Loucy (cell line): Measurements from ENCODE around the gene FAM81A.

Experiments used
- H2AFZ ChIP-seq: fragments of 200-600 bp; sonication (generic); 2 replicates; pipeline ENCODE4 v1.6.0; 2016; ENCODE audit warnings: antibody characterized with exemption, mild to moderate bottlenecking, low read length, moderate library complexity
- H3F3A ChIP-seq: fragments of 200-600 bp; 2 replicates; pipeline ENCODE4 v1.6.0; 2016; ENCODE audit warnings: antibody characterized with exemption, low read depth, mild to moderate bottlenecking
- H3K27me3 ChIP-seq: fragments of 200-600 bp; sonication (generic); 2 replicates; pipeline ENCODE4 v1.6.1; 2014; ENCODE audit warnings: low read length, mild to moderate bottlenecking; ENCODE audit not compliant: insufficient read depth, poor library complexity, severe bottlenecking
- H3K36me3 ChIP-seq: fragments of 200-600 bp; sonication (generic); 2 replicates; pipeline ENCODE4 v1.6.1; 2016; ENCODE audit warnings: low read length; ENCODE audit not compliant: insufficient read depth
- H3K4me1 ChIP-seq: fragments of 200-600 bp; sonication (generic); 2 replicates; pipeline ENCODE4 v1.5.1; 2014; ENCODE audit warnings: low read length, mild to moderate bottlenecking; ENCODE audit not compliant: insufficient read depth, poor library complexity, severe bottlenecking
- H3K4me2 ChIP-seq: fragments of 200-600 bp; sonication (generic); 2 replicates; pipeline ENCODE4 v1.6.0; 2014; ENCODE audit warnings: antibody characterized with exemption, low read length, low read depth, mild to moderate bottlenecking; ENCODE audit not compliant: poor library complexity, severe bottlenecking
- H3K4me3 ChIP-seq: fragments of 200-600 bp; sonication (generic); 2 replicates; pipeline ENCODE4 v1.5.1; 2014; ENCODE audit warnings: low read length, mild to moderate bottlenecking, mixed read lengths; ENCODE audit not compliant: poor library complexity, severe bottlenecking
- H3K79me2 ChIP-seq: fragments of 200-600 bp; sonication (generic); 2 replicates; pipeline ENCODE4 v1.6.1; 2014; ENCODE audit warnings: low read length; ENCODE audit not compliant: insufficient read depth
- H3K9ac ChIP-seq: fragments of 200-600 bp; sonication (generic); 2 replicates; pipeline ENCODE4 v1.6.0; 2014; ENCODE audit warnings: mild to moderate bottlenecking, low read depth, low read length, moderate library complexity; ENCODE audit not compliant: poor library complexity, severe bottlenecking
- H3K9me2 ChIP-seq: fragments of 200-600 bp; sonication (generic); replicated peaks from 2 replicates; pipeline ENCODE4 v1.6.1; 2016; ENCODE audit warnings: low read depth, low read length, mixed read lengths
- H3K9me3 ChIP-seq: fragments of 200-600 bp; sonication (generic); 2 replicates; pipeline ENCODE4 v1.6.1; 2014; ENCODE audit warnings: mild to moderate bottlenecking, antibody characterized with exemption, low read length, low read depth; ENCODE audit not compliant: insufficient read depth
- H4K20me1 ChIP-seq: fragments of 200-600 bp; sonication (generic); 2 replicates; pipeline ENCODE4 v1.6.0; 2014; ENCODE audit warnings: antibody characterized with exemption, low read length, mild to moderate bottlenecking; ENCODE audit not compliant: insufficient read depth, poor library complexity, severe bottlenecking
- CTCF ChIP-seq: fragments of 200-600 bp; sonication (generic); conservative IDR thresholded peaks from 2 replicates; pipeline ENCODE4 v1.5.1; 2014; ENCODE audit warnings: mild to moderate bottlenecking, antibody characterized with exemption, low read length
- EZH2phosphoT487 ChIP-seq: fragments of 200-600 bp; IDR thresholded peaks from 2 replicates; pipeline ENCODE4 v1.6.1; 2018; ENCODE audit warnings: antibody characterized with exemption, mild to moderate bottlenecking, moderate library complexity, borderline replicate concordance

The FAM81A gene

DNA sequence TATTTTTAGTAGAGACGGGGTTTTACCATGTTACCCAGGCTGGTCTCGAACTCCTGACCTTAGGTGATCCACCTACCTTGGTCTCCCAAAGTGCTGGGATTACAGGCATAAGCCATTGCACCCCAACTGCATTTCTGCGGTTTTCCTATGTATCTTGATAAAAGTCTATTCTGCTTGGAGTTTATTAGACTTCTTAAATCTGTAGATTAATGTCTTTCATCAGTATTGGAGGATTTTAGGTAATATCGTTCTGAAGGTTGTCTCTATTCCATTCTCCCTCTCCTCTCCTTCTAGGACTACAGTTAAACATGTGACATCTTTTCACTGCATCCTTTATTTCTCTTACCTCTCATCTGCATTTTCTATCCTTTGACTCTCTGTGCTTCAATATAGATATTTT, 127.3 kb downstream of the FAM81A start:
- Histone ChIP-seq H3K79me2 (no peaks in the 10 kb centered on the region), H3K36me3 (no peaks in the 10 kb centered on the region), H2AFZ (no peak overlapping the region), H3K4me2 (no peak overlapping the region), H4K20me1 (no peaks in the 10 kb centered on the region), H3F3A (no peaks in the 10 kb centered on the region), H3K27me3 (no peaks in the 10 kb centered on the region), H3K9ac (no peak overlapping the region), H3K4me3 (no peak overlapping the region), H3K9me3 (no peaks in the 10 kb centered on the region), H3K4me1 (no peaks in the 10 kb centered on the region), H3K9me2 (no peaks in the 10 kb centered on the region)
- TF ChIP-seq EZH2phosphoT487: no peak
- no peak for TF ChIP-seq CTCF

- H3K4me3 ChIP-seq: no peak overlapping the region
- H2AFZ ChIP-seq: no peak overlapping the region
- H3F3A ChIP-seq: no peaks in the 10 kb centered on the region
- H3K4me1 ChIP-seq: no peaks in the 10 kb centered on the region
- no peaks in the 10 kb centered on the region for H3K27me3 ChIP-seq
- no peaks in the 10 kb centered on the region for H3K9me3 ChIP-seq
- H3K9ac ChIP-seq: no peak overlapping the region
- no peaks in the 10 kb centered on the region for H3K9me2 ChIP-seq
- no peaks in the 10 kb centered on the region for H4K20me1 ChIP-seq
- TF ChIP-seq CTCF (no peak), EZH2phosphoT487 (no peak)
- H3K79me2 ChIP-seq: no peaks in the 10 kb centered on the region
- H3K36me3 ChIP-seq: no peaks in the 10 kb centered on the region
- no peak overlapping the region for H3K4me2 ChIP-seq
These were observed 129.3 kb downstream of the FAM81A start for GRCh38 chr15:59567324-59567723.

- Histone ChIP-seq H3K4me3 (no peak overlapping the region), H3K9me3 (no peaks in the 10 kb centered on the region), H4K20me1 (no peaks in the 10 kb centered on the region), H3K79me2 (no peaks in the 10 kb centered on the region), H2AFZ (no peak overlapping the region), H3K27me3 (no peaks in the 10 kb centered on the region), H3K4me2 (no peak overlapping the region), H3F3A (no peaks in the 10 kb centered on the region), H3K9ac (no peak overlapping the region), H3K4me1 (no peaks in the 10 kb centered on the region), H3K36me3 (no peaks in the 10 kb centered on the region), H3K9me2 (no peaks in the 10 kb centered on the region)
- TF ChIP-seq EZH2phosphoT487: no peak
- TF ChIP-seq CTCF: no peak
These were observed 131.5 kb downstream of the FAM81A start for GRCh38 chr15:59569477-59569876.
